H1 (cell line): ENCODE measurements around the gene KRTAP3-2. TPM values are rescaled to one million over a fixed set of nuclear protein-coding genes. Genes with fewer than 3 reads are reported as not detected.

Experiments
- HDAC2 ChIP-seq, 2 experiments: fragments of 300-600 bp in 1 of 2; sonication (generic) in 1 of 2; IDR thresholded peaks; 2 replicates each; pipeline ENCODE4 v1.6.1; 2011 to 2012; ENCODE audit warnings: low read depth in 2 of 2, low read length in 2 of 2, mild to moderate bottlenecking in 2 of 2, moderate library complexity in 2 of 2, borderline replicate concordance in 1 of 2, inconsistent platforms in 1 of 2
- KDM1A ChIP-seq: fragments of 200-600, 300-600 bp; sonication (generic); IDR thresholded peaks from 2 replicates; pipeline ENCODE4 v1.7.1; 2016; ENCODE audit warnings: mild to moderate bottlenecking, low read length, borderline replicate concordance
- RAD21 ChIP-seq, 2 experiments: IDR thresholded peaks in 1 of 2; conservative IDR thresholded peaks in 1 of 2; 2 replicates each; pipeline ENCODE4 v1.6.1; 2011; ENCODE audit warnings: low read depth in 2 of 2, low read length in 2 of 2, improper control_type of control experiment in 1 of 2, inconsistent platforms in 1 of 2, mild to moderate bottlenecking in 1 of 2, moderate library complexity in 1 of 2
- RBBP5 ChIP-seq: IDR thresholded peaks from 2 replicates; pipeline ENCODE4 v1.7.1; 2012; ENCODE audit warnings: low read depth, mild to moderate bottlenecking, inconsistent platforms, low read length, moderate library complexity, borderline replicate concordance
- TEAD4 ChIP-seq: IDR thresholded peaks from 2 replicates; pipeline ENCODE4 v1.6.1; 2012; ENCODE audit warnings: low read depth, low read length, inconsistent platforms, mixed read lengths
- ZNF274 ChIP-seq: IDR thresholded peaks from 2 replicates; pipeline ENCODE4 v1.7.0; 2012; ENCODE audit warnings: low read length, borderline replicate concordance; ENCODE audit errors: extremely low read depth
- polyA plus RNA-seq, 7 experiments: library from polyadenylated mRNA; depleted of rRNA in 3 of 7; stranded (reverse) in 5 of 7; unstranded in 2 of 7; fragments of >200 nt in 5 of 7; fragments of 200-250 nt in 2 of 7; gene quantifications; 1 replicate in 5 of 7; 2 replicates in 1 of 7; 4 replicates in 1 of 7; pipeline versions ENCODE4 v1.2.1 to v1.2.3, GENCODE V29; 2011 to 2013; ENCODE audit warnings: missing spikeins in 2 of 7, mixed read lengths in 2 of 7
- total RNA-seq: library from RNA; stranded (reverse); fragmentation: NEBNext Ultra II Directional; extraction: Animal tissue kit (Norgen Biotek cat#: 25700); gene quantifications from 2 replicates; pipeline ENCODE4 v1.2.1, GENCODE V29; 2021
- TF ChIP-seq, protein P1 (sequence below): fragments of 300-600 bp; sonication (generic); IDR thresholded peaks from 2 replicates; pipeline ENCODE4 v1.7.1; 2012; ENCODE audit warnings: low read length, moderate library complexity, mild to moderate bottlenecking, inconsistent platforms; ENCODE audit not compliant: insufficient replicate concordance
- TF ChIP-seq, protein P2 (sequence below), 3 experiments: IDR thresholded peaks; 1 replicate in 2 of 3; 2 replicates in 1 of 3; pipeline versions ENCODE4 v1.5.1 to v1.6.1; 2011; ENCODE audit warnings: low read length in 3 of 3, mild to moderate bottlenecking in 3 of 3, inconsistent platforms in 2 of 3, low read depth in 1 of 3, moderate library complexity in 1 of 3; ENCODE audit not compliant: insufficient read depth in 1 of 3; ENCODE audit errors: control extremely low read depth in 1 of 3

The KRTAP3-2 gene
- total and polyA plus RNA-seq, 2 of the 8 experiments (the other 6 are each of a cell fraction or from before 2014, with no cell fraction given): not detected

GRCh38 chr17:40981115-40981514 lies 18.6 kb downstream of the KRTAP3-2 start (continued):
- TF ChIP-seq, protein P1, sequence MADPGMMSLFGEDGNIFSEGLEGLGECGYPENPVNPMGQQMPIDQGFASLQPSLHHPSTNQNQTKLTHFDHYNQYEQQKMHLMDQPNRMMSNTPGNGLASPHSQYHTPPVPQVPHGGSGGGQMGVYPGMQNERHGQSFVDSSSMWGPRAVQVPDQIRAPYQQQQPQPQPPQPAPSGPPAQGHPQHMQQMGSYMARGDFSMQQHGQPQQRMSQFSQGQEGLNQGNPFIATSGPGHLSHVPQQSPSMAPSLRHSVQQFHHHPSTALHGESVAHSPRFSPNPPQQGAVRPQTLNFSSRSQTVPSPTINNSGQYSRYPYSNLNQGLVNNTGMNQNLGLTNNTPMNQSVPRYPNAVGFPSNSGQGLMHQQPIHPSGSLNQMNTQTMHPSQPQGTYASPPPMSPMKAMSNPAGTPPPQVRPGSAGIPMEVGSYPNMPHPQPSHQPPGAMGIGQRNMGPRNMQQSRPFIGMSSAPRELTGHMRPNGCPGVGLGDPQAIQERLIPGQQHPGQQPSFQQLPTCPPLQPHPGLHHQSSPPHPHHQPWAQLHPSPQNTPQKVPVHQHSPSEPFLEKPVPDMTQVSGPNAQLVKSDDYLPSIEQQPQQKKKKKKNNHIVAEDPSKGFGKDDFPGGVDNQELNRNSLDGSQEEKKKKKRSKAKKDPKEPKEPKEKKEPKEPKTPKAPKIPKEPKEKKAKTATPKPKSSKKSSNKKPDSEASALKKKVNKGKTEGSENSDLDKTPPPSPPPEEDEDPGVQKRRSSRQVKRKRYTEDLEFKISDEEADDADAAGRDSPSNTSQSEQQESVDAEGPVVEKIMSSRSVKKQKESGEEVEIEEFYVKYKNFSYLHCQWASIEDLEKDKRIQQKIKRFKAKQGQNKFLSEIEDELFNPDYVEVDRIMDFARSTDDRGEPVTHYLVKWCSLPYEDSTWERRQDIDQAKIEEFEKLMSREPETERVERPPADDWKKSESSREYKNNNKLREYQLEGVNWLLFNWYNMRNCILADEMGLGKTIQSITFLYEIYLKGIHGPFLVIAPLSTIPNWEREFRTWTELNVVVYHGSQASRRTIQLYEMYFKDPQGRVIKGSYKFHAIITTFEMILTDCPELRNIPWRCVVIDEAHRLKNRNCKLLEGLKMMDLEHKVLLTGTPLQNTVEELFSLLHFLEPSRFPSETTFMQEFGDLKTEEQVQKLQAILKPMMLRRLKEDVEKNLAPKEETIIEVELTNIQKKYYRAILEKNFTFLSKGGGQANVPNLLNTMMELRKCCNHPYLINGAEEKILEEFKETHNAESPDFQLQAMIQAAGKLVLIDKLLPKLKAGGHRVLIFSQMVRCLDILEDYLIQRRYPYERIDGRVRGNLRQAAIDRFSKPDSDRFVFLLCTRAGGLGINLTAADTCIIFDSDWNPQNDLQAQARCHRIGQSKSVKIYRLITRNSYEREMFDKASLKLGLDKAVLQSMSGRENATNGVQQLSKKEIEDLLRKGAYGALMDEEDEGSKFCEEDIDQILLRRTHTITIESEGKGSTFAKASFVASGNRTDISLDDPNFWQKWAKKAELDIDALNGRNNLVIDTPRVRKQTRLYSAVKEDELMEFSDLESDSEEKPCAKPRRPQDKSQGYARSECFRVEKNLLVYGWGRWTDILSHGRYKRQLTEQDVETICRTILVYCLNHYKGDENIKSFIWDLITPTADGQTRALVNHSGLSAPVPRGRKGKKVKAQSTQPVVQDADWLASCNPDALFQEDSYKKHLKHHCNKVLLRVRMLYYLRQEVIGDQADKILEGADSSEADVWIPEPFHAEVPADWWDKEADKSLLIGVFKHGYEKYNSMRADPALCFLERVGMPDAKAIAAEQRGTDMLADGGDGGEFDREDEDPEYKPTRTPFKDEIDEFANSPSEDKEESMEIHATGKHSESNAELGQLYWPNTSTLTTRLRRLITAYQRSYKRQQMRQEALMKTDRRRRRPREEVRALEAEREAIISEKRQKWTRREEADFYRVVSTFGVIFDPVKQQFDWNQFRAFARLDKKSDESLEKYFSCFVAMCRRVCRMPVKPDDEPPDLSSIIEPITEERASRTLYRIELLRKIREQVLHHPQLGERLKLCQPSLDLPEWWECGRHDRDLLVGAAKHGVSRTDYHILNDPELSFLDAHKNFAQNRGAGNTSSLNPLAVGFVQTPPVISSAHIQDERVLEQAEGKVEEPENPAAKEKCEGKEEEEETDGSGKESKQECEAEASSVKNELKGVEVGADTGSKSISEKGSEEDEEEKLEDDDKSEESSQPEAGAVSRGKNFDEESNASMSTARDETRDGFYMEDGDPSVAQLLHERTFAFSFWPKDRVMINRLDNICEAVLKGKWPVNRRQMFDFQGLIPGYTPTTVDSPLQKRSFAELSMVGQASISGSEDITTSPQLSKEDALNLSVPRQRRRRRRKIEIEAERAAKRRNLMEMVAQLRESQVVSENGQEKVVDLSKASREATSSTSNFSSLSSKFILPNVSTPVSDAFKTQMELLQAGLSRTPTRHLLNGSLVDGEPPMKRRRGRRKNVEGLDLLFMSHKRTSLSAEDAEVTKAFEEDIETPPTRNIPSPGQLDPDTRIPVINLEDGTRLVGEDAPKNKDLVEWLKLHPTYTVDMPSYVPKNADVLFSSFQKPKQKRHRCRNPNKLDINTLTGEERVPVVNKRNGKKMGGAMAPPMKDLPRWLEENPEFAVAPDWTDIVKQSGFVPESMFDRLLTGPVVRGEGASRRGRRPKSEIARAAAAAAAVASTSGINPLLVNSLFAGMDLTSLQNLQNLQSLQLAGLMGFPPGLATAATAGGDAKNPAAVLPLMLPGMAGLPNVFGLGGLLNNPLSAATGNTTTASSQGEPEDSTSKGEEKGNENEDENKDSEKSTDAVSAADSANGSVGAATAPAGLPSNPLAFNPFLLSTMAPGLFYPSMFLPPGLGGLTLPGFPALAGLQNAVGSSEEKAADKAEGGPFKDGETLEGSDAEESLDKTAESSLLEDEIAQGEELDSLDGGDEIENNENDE: no peak
- no peak for TF ChIP-seq KDM1A
- TF ChIP-seq HDAC2 (IDR thresholded peaks at IDR 0.05; ENCODE audit: borderline replicate concordance in 1 of 2, low read depth in 2 of 2, low read length in 2 of 2): no peak
- TF ChIP-seq, protein P2, sequence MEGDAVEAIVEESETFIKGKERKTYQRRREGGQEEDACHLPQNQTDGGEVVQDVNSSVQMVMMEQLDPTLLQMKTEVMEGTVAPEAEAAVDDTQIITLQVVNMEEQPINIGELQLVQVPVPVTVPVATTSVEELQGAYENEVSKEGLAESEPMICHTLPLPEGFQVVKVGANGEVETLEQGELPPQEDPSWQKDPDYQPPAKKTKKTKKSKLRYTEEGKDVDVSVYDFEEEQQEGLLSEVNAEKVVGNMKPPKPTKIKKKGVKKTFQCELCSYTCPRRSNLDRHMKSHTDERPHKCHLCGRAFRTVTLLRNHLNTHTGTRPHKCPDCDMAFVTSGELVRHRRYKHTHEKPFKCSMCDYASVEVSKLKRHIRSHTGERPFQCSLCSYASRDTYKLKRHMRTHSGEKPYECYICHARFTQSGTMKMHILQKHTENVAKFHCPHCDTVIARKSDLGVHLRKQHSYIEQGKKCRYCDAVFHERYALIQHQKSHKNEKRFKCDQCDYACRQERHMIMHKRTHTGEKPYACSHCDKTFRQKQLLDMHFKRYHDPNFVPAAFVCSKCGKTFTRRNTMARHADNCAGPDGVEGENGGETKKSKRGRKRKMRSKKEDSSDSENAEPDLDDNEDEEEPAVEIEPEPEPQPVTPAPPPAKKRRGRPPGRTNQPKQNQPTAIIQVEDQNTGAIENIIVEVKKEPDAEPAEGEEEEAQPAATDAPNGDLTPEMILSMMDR (IDR thresholded peaks at IDR 0.05; ENCODE audit: control extremely low read depth in 1 of 3, insufficient read depth in 1 of 3, low read depth in 1 of 3, low read length in 3 of 3): no peak
- TF ChIP-seq TEAD4: no peak
- TF ChIP-seq RAD21 (IDR thresholded peaks at IDR 0.05 in 1 of 2, conservative IDR thresholded peaks at IDR 0.05 in 1 of 2; ENCODE audit: low read depth in 2 of 2, low read length in 2 of 2): no peak
- TF ChIP-seq RBBP5: no peak
- no peak for TF ChIP-seq ZNF274
